ENCODE measurements around the gene SEMA5A. TPM values are rescaled to one million over a fixed set of nuclear protein-coding genes. Genes with fewer than 3 reads are reported as not detected.

Gene SEMA5A
- polyA plus RNA-seq, 1 donor (not counting 4 experiments of a cell fraction or from before 2014, with no cell fraction given) = 0.16 TPM

DNA sequence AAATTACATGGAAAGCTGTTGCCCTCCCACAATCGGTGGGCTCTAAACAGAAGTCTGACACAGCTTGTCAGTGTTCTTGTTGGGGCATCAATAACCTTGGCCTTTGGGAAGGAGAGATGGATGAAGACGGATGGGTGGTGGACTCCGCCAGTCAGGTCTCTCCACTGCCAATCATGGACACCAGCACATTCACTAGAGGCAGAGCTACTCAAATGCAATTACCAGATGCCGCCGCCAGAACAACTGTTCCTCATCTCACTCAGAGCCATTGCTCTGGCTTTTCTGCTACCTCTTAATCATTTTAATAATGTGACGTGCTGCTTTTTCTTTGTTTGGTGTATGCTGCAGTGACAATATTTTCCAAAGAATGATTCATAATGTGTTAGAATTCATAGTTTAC, 27.9 kb upstream of the SEMA5A start:
- no peaks in the 10 kb centered on the region for H3K9me1 ChIP-seq (ENCODE audit: control insufficient read depth, extremely low read depth, insufficient read depth, low read length)
- no peak overlapping the region for H3K27ac ChIP-seq (ENCODE audit: control insufficient read depth, insufficient read depth, low read length)
- dilution Hi-C loops (cut with MboI; ENCODE audit: extremely low pct_ligation_motif_present, low sequenced_read_pairs) = no loop called here
- H3K36me3 ChIP-seq (ENCODE audit: control insufficient read depth in 2 of 2, extremely low read depth in 1 of 2, insufficient read depth in 2 of 2, low read length in 2 of 2) = no peaks in the 10 kb centered on the region
- H3K4me1 ChIP-seq (ENCODE audit: control insufficient read depth, extremely low read depth, insufficient read depth, low read length) = no peaks in the 10 kb centered on the region
- H2AFZ ChIP-seq (ENCODE audit: control insufficient read depth, low read length) = no peak overlapping the region
- H3K9ac ChIP-seq (ENCODE audit: control insufficient read depth, extremely low read depth, insufficient read depth, low read length) = no peak overlapping the region
- no peaks in the 10 kb centered on the region for H3K9me3 ChIP-seq (ENCODE audit: control insufficient read depth, low read depth, low read length)
- no peak overlapping the region for H3K4me3 ChIP-seq (ENCODE audit: control insufficient read depth in 2 of 3, extremely low read depth in 1 of 3, insufficient read depth in 2 of 3, low read depth in 1 of 3, low read length in 3 of 3)
- no peak overlapping the region for H3K4me2 ChIP-seq (ENCODE audit: control insufficient read depth, extremely low read depth, insufficient read depth, low read depth, low read length)
- H4K20me1 ChIP-seq (ENCODE audit: control insufficient read depth, extremely low read depth, insufficient read depth, low read length) = no peaks in the 10 kb centered on the region
- H3K27me3 ChIP-seq (ENCODE audit: control insufficient read depth, extremely low read depth, insufficient read depth, low read length) = no peaks in the 10 kb centered on the region
- no peak for DNase-seq (ENCODE audit: low read depth, low spot score)
- no peaks in the 10 kb centered on the region for H3K79me2 ChIP-seq (ENCODE audit: control insufficient read depth, insufficient read depth, low read length)
- no peak for FAIRE-seq
- TF ChIP-seq EZH2 (IDR thresholded peaks at IDR 0.05; ENCODE audit: low read length) (no peak), CTCF (optimal IDR thresholded peaks at IDR 0.05 in 1 of 3, IDR thresholded peaks at IDR 0.05 in 1 of 3, conservative IDR thresholded peaks at IDR 0.05 in 1 of 3; ENCODE audit: extremely low read depth in 1 of 3, insufficient read depth in 2 of 3, low read length in 3 of 3) (no peak)

DNA sequence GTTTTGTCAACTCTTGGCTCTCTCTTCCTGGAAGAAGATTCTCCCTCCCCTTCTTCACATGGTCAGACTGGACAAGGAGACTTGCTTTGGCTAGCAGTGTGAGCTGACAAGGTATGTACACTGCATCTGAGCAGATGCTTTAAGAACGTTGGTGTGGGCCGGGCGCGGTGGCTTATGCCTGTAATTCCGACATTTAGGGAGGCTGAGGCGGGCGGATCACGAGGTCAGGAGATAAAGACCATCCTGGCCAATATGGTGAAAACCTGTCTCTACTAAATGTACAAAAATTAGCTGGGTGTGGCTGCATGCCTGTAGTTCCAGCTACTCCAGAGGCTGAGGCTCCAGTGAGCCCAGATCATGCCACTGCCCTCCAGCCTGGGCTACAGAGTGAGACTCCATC, 26.4 kb upstream of the SEMA5A start:
- H3K9me1 ChIP-seq (ENCODE audit: control insufficient read depth, extremely low read depth, insufficient read depth, low read length) = no peaks in the 10 kb centered on the region
- no peak overlapping the region for H3K4me3 ChIP-seq (ENCODE audit: control insufficient read depth in 2 of 3, extremely low read depth in 1 of 3, insufficient read depth in 2 of 3, low read depth in 1 of 3, low read length in 3 of 3)
- H2AFZ ChIP-seq (ENCODE audit: control insufficient read depth, low read length) = no peak overlapping the region
- H3K79me2 ChIP-seq (ENCODE audit: control insufficient read depth, insufficient read depth, low read length) = no peaks in the 10 kb centered on the region
- H3K27ac ChIP-seq (ENCODE audit: control insufficient read depth, insufficient read depth, low read length) = no peak overlapping the region
- no peaks in the 10 kb centered on the region for H3K4me1 ChIP-seq (ENCODE audit: control insufficient read depth, extremely low read depth, insufficient read depth, low read length)
- H3K4me2 ChIP-seq (ENCODE audit: control insufficient read depth, extremely low read depth, insufficient read depth, low read depth, low read length) = no peak overlapping the region
- FAIRE-seq (no peak), DNase-seq (ENCODE audit: low read depth, low spot score) (no peak)
- dilution Hi-C loops (cut with MboI; ENCODE audit: extremely low pct_ligation_motif_present, low sequenced_read_pairs) = no loop called here
- H3K9me3 ChIP-seq (ENCODE audit: control insufficient read depth, low read depth, low read length) = no peaks in the 10 kb centered on the region
- no peak for TF ChIP-seq EZH2 (IDR thresholded peaks at IDR 0.05; ENCODE audit: low read length)
- TF ChIP-seq CTCF (optimal IDR thresholded peaks at IDR 0.05 in 1 of 3, IDR thresholded peaks at IDR 0.05 in 1 of 3, conservative IDR thresholded peaks at IDR 0.05 in 1 of 3; ENCODE audit: extremely low read depth in 1 of 3, insufficient read depth in 2 of 3, low read length in 3 of 3) = no peak
- H3K36me3 ChIP-seq (ENCODE audit: control insufficient read depth in 2 of 2, extremely low read depth in 1 of 2, insufficient read depth in 2 of 2, low read length in 2 of 2) = no peaks in the 10 kb centered on the region
- H4K20me1 ChIP-seq (ENCODE audit: control insufficient read depth, extremely low read depth, insufficient read depth, low read length) = no peaks in the 10 kb centered on the region
- no peaks in the 10 kb centered on the region for H3K27me3 ChIP-seq (ENCODE audit: control insufficient read depth, extremely low read depth, insufficient read depth, low read length)
- no peak overlapping the region for H3K9ac ChIP-seq (ENCODE audit: control insufficient read depth, extremely low read depth, insufficient read depth, low read length)

All from keratinocyte (primary cell).